ENCODE measurements around the gene ASXL3.

DNA sequence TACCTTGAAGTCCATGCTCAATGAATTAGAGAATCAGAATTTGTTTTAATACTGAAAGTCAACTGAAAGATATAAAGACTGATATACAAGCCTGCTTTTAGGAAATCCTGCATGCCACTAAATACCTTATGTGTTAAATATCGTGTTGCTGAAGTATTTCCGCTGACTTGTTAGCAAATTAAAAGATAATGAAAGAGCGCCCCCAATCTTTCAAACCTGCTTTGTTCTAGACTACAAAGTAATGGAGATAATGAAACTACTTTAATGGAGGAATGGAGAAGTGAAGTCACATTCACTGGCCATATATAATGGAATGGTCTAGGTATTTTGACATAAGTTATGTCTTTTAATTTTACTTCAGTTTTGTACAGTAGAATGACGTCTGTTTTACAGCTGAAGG, 95.7 kb downstream of the ASXL3 start:
- TF ChIP-seq, protein P1, sequence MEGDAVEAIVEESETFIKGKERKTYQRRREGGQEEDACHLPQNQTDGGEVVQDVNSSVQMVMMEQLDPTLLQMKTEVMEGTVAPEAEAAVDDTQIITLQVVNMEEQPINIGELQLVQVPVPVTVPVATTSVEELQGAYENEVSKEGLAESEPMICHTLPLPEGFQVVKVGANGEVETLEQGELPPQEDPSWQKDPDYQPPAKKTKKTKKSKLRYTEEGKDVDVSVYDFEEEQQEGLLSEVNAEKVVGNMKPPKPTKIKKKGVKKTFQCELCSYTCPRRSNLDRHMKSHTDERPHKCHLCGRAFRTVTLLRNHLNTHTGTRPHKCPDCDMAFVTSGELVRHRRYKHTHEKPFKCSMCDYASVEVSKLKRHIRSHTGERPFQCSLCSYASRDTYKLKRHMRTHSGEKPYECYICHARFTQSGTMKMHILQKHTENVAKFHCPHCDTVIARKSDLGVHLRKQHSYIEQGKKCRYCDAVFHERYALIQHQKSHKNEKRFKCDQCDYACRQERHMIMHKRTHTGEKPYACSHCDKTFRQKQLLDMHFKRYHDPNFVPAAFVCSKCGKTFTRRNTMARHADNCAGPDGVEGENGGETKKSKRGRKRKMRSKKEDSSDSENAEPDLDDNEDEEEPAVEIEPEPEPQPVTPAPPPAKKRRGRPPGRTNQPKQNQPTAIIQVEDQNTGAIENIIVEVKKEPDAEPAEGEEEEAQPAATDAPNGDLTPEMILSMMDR (IDR thresholded peaks at IDR 0.05; ENCODE audit: insufficient read depth, low read depth, low read length): no peak
- TF ChIP-seq EZH2 (IDR thresholded peaks at IDR 0.05; ENCODE audit: insufficient read depth, low read length): no peak
